MM.1S (cell line): ENCODE results near the gene RHOBTB1.

Experiments
- DNase-seq: peaks from one replicate; pipeline ENCODE4 v3.0.0-alpha.2; 2015
- H2AFZ ChIP-seq: fragments of 300-600 bp; sonication (generic); 2 replicates; pipeline ENCODE4 v1.6.0; 2016; ENCODE audit warnings: antibody characterized with exemption, low read length
- H3F3A ChIP-seq: fragments of 300-600 bp; sonication (generic); 2 replicates; pipeline ENCODE4 v1.6.1; 2016; ENCODE audit warnings: mild to moderate bottlenecking, antibody characterized with exemption, low read length, moderate library complexity, mixed read lengths; ENCODE audit not compliant: insufficient read depth
- H3K27ac ChIP-seq: fragments of 300-600 bp; sonication (generic); 2 replicates; pipeline ENCODE4 v1.5.1; 2016; ENCODE audit warnings: mild to moderate bottlenecking, low read length
- H3K27me3 ChIP-seq: fragments of 300-600 bp; sonication (generic); replicated peaks from 2 replicates; pipeline ENCODE4 v1.6.0; 2016; ENCODE audit warnings: low read length; ENCODE audit not compliant: insufficient read depth
- H3K36me3 ChIP-seq: fragments of 300-600 bp; sonication (generic); replicated peaks from 2 replicates; pipeline ENCODE4 v1.6.1; 2016; ENCODE audit warnings: mild to moderate bottlenecking, low read length, mixed read lengths; ENCODE audit not compliant: insufficient read depth
- H3K4me1 ChIP-seq: fragments of 300-600 bp; sonication (generic); 2 replicates; pipeline ENCODE4 v1.6.1; 2016; ENCODE audit warnings: low read length, mixed read lengths
- H3K4me2 ChIP-seq: fragments of 300-600 bp; sonication (generic); 2 replicates; pipeline ENCODE4 v1.6.0; 2016; ENCODE audit warnings: low read depth, low read length
- H3K4me3 ChIP-seq: fragments of 300-600 bp; sonication (generic); 2 replicates; pipeline ENCODE4 v1.5.1; 2016; ENCODE audit warnings: low read length, mixed read lengths
- H3K79me2 ChIP-seq: fragments of 300-600 bp; sonication (generic); 2 replicates; pipeline ENCODE4 v1.6.1; 2016; ENCODE audit warnings: mixed run types, low read length, mixed read lengths
- H3K9ac ChIP-seq: fragments of 300-600 bp; sonication (generic); 2 replicates; pipeline ENCODE4 v1.6.1; 2016; ENCODE audit warnings: low read length, mixed read lengths
- H3K9me2 ChIP-seq: fragments of 300-600 bp; sonication (generic); replicated peaks from 2 replicates; pipeline ENCODE4 v1.6.1; 2016; ENCODE audit warnings: mild to moderate bottlenecking, low read length, mixed read lengths; ENCODE audit not compliant: insufficient read depth
- H3K9me3 ChIP-seq: fragments of 300-600 bp; sonication (generic); replicated peaks from 2 replicates; pipeline ENCODE4 v1.6.1; 2016; ENCODE audit warnings: mild to moderate bottlenecking, low read length, mixed read lengths; ENCODE audit not compliant: insufficient read depth
- H4K20me1 ChIP-seq: fragments of 300-600 bp; sonication (generic); 2 replicates; pipeline ENCODE4 v1.6.1; 2016; ENCODE audit warnings: mild to moderate bottlenecking, low read length, moderate library complexity, mixed read lengths; ENCODE audit not compliant: insufficient read depth
- EZH2 ChIP-seq: fragments of 300-600 bp; sonication (generic); optimal IDR thresholded peaks from 2 replicates; pipeline ENCODE3; 2017; ENCODE audit warnings: low read depth, mild to moderate bottlenecking, antibody characterized with exemption, low read length, mixed read lengths
- EZH2phosphoT487 ChIP-seq: fragments of 300-600 bp; sonication (generic); IDR thresholded peaks from 2 replicates; pipeline ENCODE4 v1.6.1; 2018; ENCODE audit warnings: antibody characterized with exemption, low read length
- TF ChIP-seq, protein P1 (sequence below): fragments of 300-600 bp; sonication (generic); IDR thresholded peaks from 2 replicates; pipeline ENCODE4 v1.5.1; 2016; ENCODE audit warnings: antibody characterized with exemption, low read length, mixed read lengths

The RHOBTB1 gene

DNA sequence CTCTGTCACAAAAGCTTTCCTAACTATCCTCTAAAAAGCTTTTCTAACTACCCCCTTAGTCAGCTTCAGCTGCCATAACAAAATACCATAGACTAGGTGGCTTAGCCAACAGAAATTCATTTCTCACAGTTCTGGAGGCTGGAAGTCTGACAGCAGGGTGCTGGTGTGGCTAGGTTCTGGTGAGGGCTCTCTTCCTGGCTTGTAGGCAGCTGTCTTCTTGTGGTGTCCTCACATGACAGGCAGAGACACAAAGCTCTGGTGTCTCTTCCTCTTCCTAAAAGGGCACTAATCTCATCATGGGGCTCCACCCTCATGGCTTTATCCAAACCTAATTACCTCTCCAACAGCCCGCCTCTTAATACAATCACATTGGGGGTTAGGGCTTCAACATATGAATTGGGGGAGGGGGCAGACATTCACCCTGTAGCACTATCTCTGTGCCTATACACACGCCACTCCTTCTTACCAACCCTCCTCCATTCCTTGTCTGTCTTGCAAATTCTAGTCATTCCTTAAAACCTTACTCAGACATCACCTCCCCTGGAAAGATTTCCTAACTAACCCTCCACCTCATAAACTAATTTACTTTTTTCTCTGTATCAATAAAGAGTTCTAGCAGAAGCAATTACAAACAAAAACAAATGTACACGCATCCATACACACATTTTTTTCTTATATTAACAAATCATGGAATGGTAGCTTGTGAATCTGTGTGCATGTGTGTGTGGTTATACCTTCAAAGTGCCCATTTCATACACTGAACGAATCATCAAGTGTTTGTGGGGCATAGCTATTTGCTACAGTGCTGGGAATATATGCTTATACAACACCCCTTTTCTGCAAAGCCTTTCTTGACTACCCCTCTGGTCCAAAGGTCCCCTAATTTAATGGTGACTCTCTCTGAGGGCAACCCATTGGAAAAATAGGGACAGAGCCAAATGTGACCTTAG, 26.4 kb downstream of the RHOBTB1 start:
- DNase-seq, result no peak
- Histone ChIP-seq H3K79me2 (no peaks in the 10 kb centered on the region), H3K4me3 (no peak overlapping the region), H3K27me3 (no peaks in the 10 kb centered on the region), H3K9ac (no peak overlapping the region), H3K9me3 (no peaks in the 10 kb centered on the region), H3K9me2 (no peaks in the 10 kb centered on the region), H3K27ac (no peak overlapping the region), H2AFZ (no peak overlapping the region), H4K20me1 (no peaks in the 10 kb centered on the region), H3K4me2 (no peak overlapping the region), H3F3A (no peaks in the 10 kb centered on the region), H3K36me3 (no peaks in the 10 kb centered on the region), H3K4me1 (no peaks in the 10 kb centered on the region)
- TF ChIP-seq EZH2phosphoT487, result no peak
- TF ChIP-seq, protein P1, sequence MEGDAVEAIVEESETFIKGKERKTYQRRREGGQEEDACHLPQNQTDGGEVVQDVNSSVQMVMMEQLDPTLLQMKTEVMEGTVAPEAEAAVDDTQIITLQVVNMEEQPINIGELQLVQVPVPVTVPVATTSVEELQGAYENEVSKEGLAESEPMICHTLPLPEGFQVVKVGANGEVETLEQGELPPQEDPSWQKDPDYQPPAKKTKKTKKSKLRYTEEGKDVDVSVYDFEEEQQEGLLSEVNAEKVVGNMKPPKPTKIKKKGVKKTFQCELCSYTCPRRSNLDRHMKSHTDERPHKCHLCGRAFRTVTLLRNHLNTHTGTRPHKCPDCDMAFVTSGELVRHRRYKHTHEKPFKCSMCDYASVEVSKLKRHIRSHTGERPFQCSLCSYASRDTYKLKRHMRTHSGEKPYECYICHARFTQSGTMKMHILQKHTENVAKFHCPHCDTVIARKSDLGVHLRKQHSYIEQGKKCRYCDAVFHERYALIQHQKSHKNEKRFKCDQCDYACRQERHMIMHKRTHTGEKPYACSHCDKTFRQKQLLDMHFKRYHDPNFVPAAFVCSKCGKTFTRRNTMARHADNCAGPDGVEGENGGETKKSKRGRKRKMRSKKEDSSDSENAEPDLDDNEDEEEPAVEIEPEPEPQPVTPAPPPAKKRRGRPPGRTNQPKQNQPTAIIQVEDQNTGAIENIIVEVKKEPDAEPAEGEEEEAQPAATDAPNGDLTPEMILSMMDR, result no peak
- no peak for TF ChIP-seq EZH2

- Histone ChIP-seq H2AFZ (no peak overlapping the region), H3K9me2 (no peaks in the 10 kb centered on the region), H3K4me2 (no peak overlapping the region), H4K20me1 (no peaks in the 10 kb centered on the region), H3K9me3 (no peaks in the 10 kb centered on the region), H3F3A (no peaks in the 10 kb centered on the region), H3K27me3 (no peaks in the 10 kb centered on the region), H3K36me3 (no peaks in the 10 kb centered on the region), H3K27ac (no peak overlapping the region), H3K4me3 (no peak overlapping the region), H3K79me2 (no peaks in the 10 kb centered on the region), H3K4me1 (peaks cover 4% of the 10 kb centered on the region), H3K9ac (no peak overlapping the region)
- TF ChIP-seq EZH2 (no peak), EZH2phosphoT487 (no peak)
- TF ChIP-seq, protein P1, result 0 out of 2 replicates have a peak, but pooled peaks have one; percentile 6
- no peak for DNase-seq
Measured at GRCh38 chr10:60916025-60916424, 28.0 kb downstream of the RHOBTB1 start.

- TF ChIP-seq EZH2 (no peak), EZH2phosphoT487 (no peak)
- TF ChIP-seq, protein P1, result no peak
- no peaks in the 10 kb centered on the region for H3K36me3 ChIP-seq
- no peaks in the 10 kb centered on the region for H4K20me1 ChIP-seq
- H3F3A ChIP-seq, result peaks cover 12% of the 10 kb centered on the region
- H3K4me1 ChIP-seq, result peaks cover 14% of the 10 kb centered on the region
- H3K9me3 ChIP-seq, result no peaks in the 10 kb centered on the region
- H3K4me2 ChIP-seq, result no peak overlapping the region
- no peaks in the 10 kb centered on the region for H3K27me3 ChIP-seq
- H3K4me3 ChIP-seq, result no peak overlapping the region
- DNase-seq, result no peak
- H3K9me2 ChIP-seq, result no peaks in the 10 kb centered on the region
- no peak overlapping the region for H3K27ac ChIP-seq
- H3K9ac ChIP-seq, result no peak overlapping the region
- no peaks in the 10 kb centered on the region for H3K79me2 ChIP-seq
- H2AFZ ChIP-seq, result no peak overlapping the region
Measured at GRCh38 chr10:60914690-60915141, 29.3 kb downstream of the RHOBTB1 start.
